Lung (tissue), 12 donors: ENCODE results near the gene ASRGL1. TPM values are rescaled to one million over a fixed set of nuclear protein-coding genes. Genes with fewer than 3 reads are reported as not detected.
"Not testable (repeated sequence)": the region's sequence is repeated elsewhere in the genome, so short reads cannot be mapped to it uniquely, and the experiment has no call there.

ENCODE experiments used
- ATAC-seq: fragments of 200-7000 bp; cut with Tn5 transposase; one replicate; pipeline ENCODE4 v1.9.1; 2020; ENCODE audit warnings: moderate number of reproducible peaks; ENCODE audit not compliant: insufficient read depth, low FRiP score
- DNase-seq, 3 donors: peaks; one replicate each; pipeline ENCODE4 v3.0.0-alpha.2; 2013 to 2017
- H3K27ac ChIP-seq, 2 donors: one replicate each; pipeline ENCODE4 v1.5.1; 2013; ENCODE audit warnings: mild to moderate bottlenecking in 2 of 2, moderate library complexity in 2 of 2, control low read depth in 1 of 2, inconsistent platforms in 1 of 2, low read depth in 1 of 2, low read length in 1 of 2
- H3K27me3 ChIP-seq, 3 donors: one replicate each; pipeline ENCODE4 v1.5.1; 2013; ENCODE audit warnings: low read length in 2 of 3; ENCODE audit not compliant: control insufficient read depth in 3 of 3, insufficient read depth in 3 of 3
- H3K36me3 ChIP-seq, 4 donors: one replicate each; pipeline ENCODE4 v1.5.1; 2013; ENCODE audit warnings: low read length in 4 of 4, mild to moderate bottlenecking in 1 of 4, moderate library complexity in 1 of 4; ENCODE audit not compliant: control insufficient read depth in 4 of 4, insufficient read depth in 4 of 4
- H3K4me1 ChIP-seq, 5 donors: one replicate each; pipeline ENCODE4 v1.5.1; 2013; ENCODE audit warnings: low read length in 5 of 5, mild to moderate bottlenecking in 2 of 5, moderate library complexity in 1 of 5; ENCODE audit not compliant: control insufficient read depth in 5 of 5, insufficient read depth in 5 of 5
- H3K4me3 ChIP-seq: one replicate; pipeline ENCODE4 v1.5.1; 2013; ENCODE audit warnings: mild to moderate bottlenecking, control low read depth, moderate library complexity
- H3K9ac ChIP-seq, 2 donors: one replicate each; pipeline ENCODE4 v1.5.1; 2013; ENCODE audit warnings: low read length in 2 of 2, control low read depth in 1 of 2; ENCODE audit not compliant: insufficient read depth in 1 of 2
- H3K9me3 ChIP-seq, 4 donors: one replicate each; pipeline ENCODE4 v1.5.1; 2013; ENCODE audit warnings: low read length in 3 of 4, mild to moderate bottlenecking in 1 of 4, moderate library complexity in 1 of 4; ENCODE audit not compliant: control insufficient read depth in 4 of 4, insufficient read depth in 3 of 4
- WGBS, 2 donors: extraction: QIAGEN DNeasy Blood & Tissue Kit; methylation state at CpG; one replicate each; pipeline ENCODE4 v1.1.7; 2013; 5-methylcytosine and 5-hydroxymethylcytosine counted together
- polyA plus RNA-seq, 2 donors: library from polyadenylated mRNA; stranded (reverse); fragments of 200-250 nt; gene quantifications; one replicate each; pipeline ENCODE4 v1.2.1, GENCODE V29; 2013
- total RNA-seq, 2 donors: library from RNA; depleted of rRNA in 1 of 2; stranded (reverse); fragments of >200 nt in 1 of 2; gene quantifications; one replicate each; pipeline ENCODE4 v1.2.1, GENCODE V29; 2014 to 2021
- TF ChIP-seq, protein P1 (sequence below): IDR thresholded peaks from 2 replicates; pipeline ENCODE4 v1.5.1; 2012; ENCODE audit warnings: mild to moderate bottlenecking; ENCODE audit errors: control extremely low read depth, extremely low read depth
- donor health status: control.
- donor health status: control.
- donor health status: Bipolar disorder and iron deficiency.
- donor health status: healthy.
- donor health status: DM: yes; HTN: yes; CAD: no.

The ASRGL1 gene
- total and polyA plus RNA-seq, 4 donors, result 6.3 to 36.1 (median 28.2) TPM

DNA sequence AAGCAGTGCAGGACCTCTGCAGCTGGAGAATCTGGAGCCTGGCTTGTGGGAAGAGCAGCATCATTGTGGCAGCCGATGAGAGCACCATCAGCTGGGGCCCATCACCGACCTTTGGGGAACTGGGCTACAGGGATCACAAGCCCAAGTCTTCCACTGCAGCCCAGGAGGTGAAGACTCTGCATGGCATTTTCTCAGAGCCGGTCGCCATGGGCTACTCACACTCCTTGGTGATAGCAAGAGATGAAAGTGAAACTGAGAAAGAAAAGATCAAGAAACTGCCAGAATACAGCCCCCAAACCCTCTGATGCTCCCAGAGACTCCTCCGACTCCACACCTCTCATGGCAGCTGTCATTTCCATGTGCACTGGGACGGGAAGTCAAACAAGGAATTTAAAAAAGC is 35.6 kb downstream of the ASRGL1 start:
- WGBS, 2 donors, result 89 to 94% methylated on average over 6 of the region's 6 CpGs
- Histone ChIP-seq H3K27ac (no peak overlapping the region), H3K9me3 (no peaks in the 10 kb centered on the region), H3K27me3 (peaks cover 0 to 22% (median 2%) of the 10 kb centered on the region in 3 donors), H3K9ac (no peak overlapping the region), H3K4me3 (no peak overlapping the region), H3K4me1 (no peaks in the 10 kb centered on the region), H3K36me3 (peaks cover 0 to 5% (median 0%) of the 10 kb centered on the region in 4 donors)
- TF ChIP-seq, protein P1, sequence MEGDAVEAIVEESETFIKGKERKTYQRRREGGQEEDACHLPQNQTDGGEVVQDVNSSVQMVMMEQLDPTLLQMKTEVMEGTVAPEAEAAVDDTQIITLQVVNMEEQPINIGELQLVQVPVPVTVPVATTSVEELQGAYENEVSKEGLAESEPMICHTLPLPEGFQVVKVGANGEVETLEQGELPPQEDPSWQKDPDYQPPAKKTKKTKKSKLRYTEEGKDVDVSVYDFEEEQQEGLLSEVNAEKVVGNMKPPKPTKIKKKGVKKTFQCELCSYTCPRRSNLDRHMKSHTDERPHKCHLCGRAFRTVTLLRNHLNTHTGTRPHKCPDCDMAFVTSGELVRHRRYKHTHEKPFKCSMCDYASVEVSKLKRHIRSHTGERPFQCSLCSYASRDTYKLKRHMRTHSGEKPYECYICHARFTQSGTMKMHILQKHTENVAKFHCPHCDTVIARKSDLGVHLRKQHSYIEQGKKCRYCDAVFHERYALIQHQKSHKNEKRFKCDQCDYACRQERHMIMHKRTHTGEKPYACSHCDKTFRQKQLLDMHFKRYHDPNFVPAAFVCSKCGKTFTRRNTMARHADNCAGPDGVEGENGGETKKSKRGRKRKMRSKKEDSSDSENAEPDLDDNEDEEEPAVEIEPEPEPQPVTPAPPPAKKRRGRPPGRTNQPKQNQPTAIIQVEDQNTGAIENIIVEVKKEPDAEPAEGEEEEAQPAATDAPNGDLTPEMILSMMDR, result no peak
- no peak for DNase-seq
- ATAC-seq, result no peak

DNA sequence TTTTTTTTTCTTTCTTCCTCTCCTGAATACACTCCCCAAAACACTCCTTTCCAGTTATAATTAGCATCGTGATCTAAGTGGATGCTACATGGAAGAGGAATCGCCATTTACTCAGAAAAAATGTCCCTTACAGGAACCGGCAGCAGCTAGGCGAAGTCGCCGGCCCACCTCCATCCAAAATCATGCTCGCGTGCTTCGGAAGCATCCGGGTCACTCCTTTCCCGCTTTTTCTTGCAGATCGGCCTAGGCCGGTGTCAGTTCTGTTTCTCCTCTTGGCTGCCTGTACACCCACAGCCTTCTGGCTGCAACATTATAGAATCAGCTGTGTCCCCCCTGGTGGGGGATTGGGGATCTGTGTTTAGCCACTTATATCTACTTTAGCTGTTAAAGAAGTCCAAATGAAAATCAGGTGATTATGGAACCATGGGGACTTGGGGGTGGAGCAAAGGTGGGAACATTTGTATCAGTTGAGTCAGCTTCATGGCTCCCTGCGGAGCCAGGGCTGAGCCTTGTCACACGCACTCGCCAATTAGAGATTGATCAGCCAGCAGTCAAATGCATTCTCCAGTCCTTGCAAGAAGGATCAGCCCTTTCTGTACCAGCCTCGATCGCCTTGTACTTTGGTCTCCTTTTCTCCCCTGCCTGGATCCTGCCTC is 36.3 kb downstream of the ASRGL1 start:
- Histone ChIP-seq H3K4me3 (no peak overlapping the region), H3K9me3 (no peaks in the 10 kb centered on the region), H3K27ac (no peak overlapping the region), H3K9ac (no peak overlapping the region), H3K27me3 (peaks cover 0 to 22% (median 2%) of the 10 kb centered on the region in 3 donors), H3K4me1 (no peaks in the 10 kb centered on the region), H3K36me3 (peaks cover 0 to 5% (median 0%) of the 10 kb centered on the region in 4 donors)
- WGBS, 2 donors, result 97% methylated on average over 18 of the region's 18 CpGs
- DNase-seq, result no peak
- ATAC-seq, result no peak
- TF ChIP-seq, protein P1, result no peak

DNA sequence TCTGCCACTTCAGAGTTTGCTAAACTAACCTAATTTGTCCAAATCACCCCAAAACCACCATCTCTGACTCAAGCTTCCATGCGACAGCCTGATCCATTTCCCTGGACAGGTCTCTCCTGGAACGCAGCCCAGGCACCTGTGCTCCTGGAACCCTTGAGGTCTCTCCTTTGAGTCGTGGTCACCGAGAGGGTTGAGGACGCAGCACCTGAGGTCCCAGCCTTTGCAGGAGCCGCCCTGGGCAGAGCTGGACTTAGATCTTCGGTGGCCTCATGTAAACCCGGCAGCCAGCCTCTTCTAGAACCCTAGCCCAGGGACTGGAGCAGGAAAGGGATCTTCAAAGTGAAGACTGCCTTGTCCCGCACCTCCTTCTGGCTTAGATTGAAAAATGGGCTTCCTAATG is 37.6 kb downstream of the ASRGL1 start:
- 92 to 93% methylated on average over 9 of the region's 9 CpGs for WGBS, 2 donors
- DNase-seq (no peak), ATAC-seq (no peak)
- no peaks in the 10 kb centered on the region for H3K9me3 ChIP-seq
- H3K27me3 ChIP-seq, result peaks cover 0 to 14% (median 0%) of the 10 kb centered on the region in 3 donors
- TF ChIP-seq, protein P1, result no peak
- H3K9ac ChIP-seq, result no peak overlapping the region
- H3K4me1 ChIP-seq, result no peaks in the 10 kb centered on the region
- H3K36me3 ChIP-seq, result peaks cover 0 to 5% (median 0%) of the 10 kb centered on the region in 4 donors
- H3K4me3 ChIP-seq, result no peak overlapping the region
- no peak overlapping the region for H3K27ac ChIP-seq

DNA sequence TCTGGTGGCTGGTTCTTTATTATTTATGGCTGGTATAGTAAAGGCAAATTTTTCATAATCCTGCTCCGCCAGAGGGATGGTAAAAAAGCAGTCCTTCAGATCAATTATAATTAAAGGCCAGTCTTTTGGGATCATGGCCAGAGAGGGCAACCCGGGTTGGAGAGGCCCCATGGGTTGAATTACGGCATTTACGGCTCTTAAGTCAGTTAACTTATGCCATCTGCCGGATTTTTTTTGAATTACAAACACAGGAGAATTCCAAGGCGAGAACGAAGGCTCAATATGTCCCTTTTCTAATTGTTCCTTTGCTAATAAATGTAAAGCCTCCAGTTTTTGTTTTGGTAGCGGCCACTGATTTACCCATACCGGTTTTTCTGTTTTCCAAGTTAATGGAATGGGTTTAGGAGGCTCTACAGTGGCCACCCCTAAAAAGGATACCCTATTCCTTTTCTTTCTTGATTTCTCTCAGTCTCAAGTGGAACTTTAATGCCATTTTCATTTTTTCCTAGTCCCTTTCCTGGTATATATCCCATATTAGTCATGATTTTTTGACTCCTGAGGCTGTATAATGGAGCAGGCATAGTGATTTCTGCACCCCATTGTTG is 41.3 kb downstream of the ASRGL1 start:
- ATAC-seq, H3K9ac ChIP-seq, H3K4me3 ChIP-seq, H3K36me3 ChIP-seq, H3K27ac ChIP-seq, H3K4me1 ChIP-seq, H3K9me3 ChIP-seq, H3K27me3 ChIP-seq: not testable (repeated sequence)
- DNase-seq, result peak in 2 of 3 donors; percentile 64 to 65
- 5 to 6% methylated on average over 9 of the region's 9 CpGs for WGBS, 2 donors

DNA sequence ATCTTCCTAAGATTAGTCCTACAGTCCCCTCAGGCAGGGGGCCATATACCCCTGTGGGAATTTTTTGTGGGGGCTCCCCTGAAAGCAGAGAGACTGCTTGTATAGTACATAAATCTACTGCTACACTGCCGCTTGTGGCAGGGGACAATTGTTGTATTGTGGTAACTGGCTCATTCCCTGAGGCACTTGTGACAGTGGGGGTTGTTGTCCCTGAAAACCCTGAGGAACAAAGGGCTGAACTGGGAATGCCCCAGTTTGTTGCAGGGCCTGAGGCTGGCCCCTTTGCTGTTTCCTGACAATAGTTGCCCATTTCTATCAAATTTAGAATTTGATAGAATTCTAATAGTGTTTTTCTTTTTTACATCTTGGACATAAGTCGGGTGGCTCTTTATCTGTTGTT is 42.3 kb downstream of the ASRGL1 start:
- WGBS, 2 donors, result 35 to 44% methylated on average over 2 of the region's 2 CpGs
- DNase-seq, H3K27me3 ChIP-seq, H3K4me3 ChIP-seq, H3K4me1 ChIP-seq, H3K9me3 ChIP-seq, H3K36me3 ChIP-seq, H3K27ac ChIP-seq, H3K9ac ChIP-seq, ATAC-seq: not testable (repeated sequence)
